AG04450 (cell line): ENCODE data around the gene NPVF. TPM values are rescaled to one million over a fixed set of nuclear protein-coding genes. Genes with fewer than 3 reads are reported as not detected.

Experiments used
- CTCF ChIA-PET: fragments of 300-600, 350-600 bp; formaldehyde crosslinking; extraction: SDS; loops from one replicate; lab custom pipeline; 2022; ENCODE audit warnings: antibody characterized with exemption, inconsistent platforms; lab: Charles Lee
- POLR2A ChIA-PET: fragments of 350-600 bp; formaldehyde crosslinking; extraction: SDS; loops from one replicate; lab custom pipeline; 2021; ENCODE audit warnings: antibody characterized with exemption, inconsistent platforms; lab: Yijun Ruan, JAX
- DNase-seq: peaks from one replicate; pipeline ENCODE4 v3.0.0-alpha.2; 2011; ENCODE audit warnings: low read depth, low spot score
- H3K27ac ChIP-seq: one replicate; pipeline ENCODE4 v1.5.1; 2012; ENCODE audit warnings: low read depth, low read length, control low read depth
- H3K27me3 ChIP-seq: one replicate; pipeline ENCODE4 v1.6.0; 2012; ENCODE audit warnings: low read length; ENCODE audit not compliant: control insufficient read depth, insufficient read depth
- H3K4me3 ChIP-seq: 2 replicates; pipeline ENCODE4 v1.5.1; 2011; ENCODE audit warnings: mild to moderate bottlenecking, low read depth, low read length, control low read depth
- H3K9me3 ChIP-seq: 2 replicates; pipeline ENCODE4 v1.5.1; 2012; ENCODE audit warnings: low read length; ENCODE audit not compliant: control insufficient read depth, insufficient read depth
- CTCF ChIP-seq: IDR thresholded peaks from 2 replicates; pipeline ENCODE4 v1.5.1; 2011; ENCODE audit warnings: low read depth, low read length, control low read depth, inconsistent platforms
- polyA plus RNA-seq: library from polyadenylated mRNA; depleted of rRNA; stranded (reverse); fragments of >200 nt; gene quantifications from 2 replicates; pipeline ENCODE4 v1.2.3, GENCODE V29; 2011

NPVF gene
- polyA plus RNA-seq, 1 experiment: not detected

- TF ChIP-seq CTCF: no peak
- Histone ChIP-seq H3K27me3 (peaks cover 4% of the 10 kb centered on the region), H3K9me3 (no peaks in the 10 kb centered on the region), H3K27ac (no peak overlapping the region), H3K4me3 (no peak overlapping the region)
- no peak for DNase-seq
- CTCF ChIA-PET: interaction anchor here (1.0 to 1.5 kb wide), 2 partner anchors 9 to 27 kb away, joined by 3 to 10 read pairs; no protein-coding TSS in a partner anchor
- POLR2A ChIA-PET: no interaction called here
These were observed 20.4 kb downstream of the NPVF start for GRCh38 chr7:25207887-25208286.

GRCh38 chr7:25206765-25207164 is 21.5 kb downstream of the NPVF start:
- Histone ChIP-seq H3K9me3 (no peaks in the 10 kb centered on the region), H3K27me3 (peaks cover 4% of the 10 kb centered on the region), H3K4me3 (no peak overlapping the region), H3K27ac (no peak overlapping the region)
- no peak for DNase-seq
- ChIA-PET POLR2A (no interaction called here), CTCF (interaction anchor here (2.1 kb wide), 1 partner anchor 10 kb away, joined by 17 read pairs; no protein-coding TSS in a partner anchor)
- no peak for TF ChIP-seq CTCF

- Histone ChIP-seq H3K27me3 (peaks cover 4% of the 10 kb centered on the region), H3K9me3 (no peaks in the 10 kb centered on the region), H3K4me3 (no peak overlapping the region), H3K27ac (no peak overlapping the region)
- POLR2A ChIA-PET: no interaction called here
- CTCF ChIA-PET: interaction anchor here (0.5 to 1.2 kb wide), 2 partner anchors 16 to 384 kb away, joined by 3 to 6 read pairs; a partner anchor contains a TSS
- DNase-seq: no peak
- TF ChIP-seq CTCF: no peak
These were observed 32.0 kb downstream of the NPVF start for GRCh38 chr7:25196132-25196896.

- no peak for TF ChIP-seq CTCF
- H3K4me3 ChIP-seq: no peak overlapping the region
- POLR2A ChIA-PET: no interaction called here
- DNase-seq: no peak
- CTCF ChIA-PET: no interaction called here
- H3K27me3 ChIP-seq: no peaks in the 10 kb centered on the region
- no peaks in the 10 kb centered on the region for H3K9me3 ChIP-seq
- H3K27ac ChIP-seq: no peak overlapping the region
These were observed 34.2 kb downstream of the NPVF start for GRCh38 chr7:25194036-25194435.

- TF ChIP-seq CTCF: no peak
- Histone ChIP-seq H3K27ac (no peak overlapping the region), H3K27me3 (peaks cover 2% of the 10 kb centered on the region), H3K9me3 (no peaks in the 10 kb centered on the region; the same call in 1 of the 2 replicates), H3K4me3 (no peak overlapping the region)
- ChIA-PET CTCF (interaction anchor here (5.0 kb wide), 1 partner anchor 12 kb away, joined by 35 read pairs; a partner anchor contains a TSS), POLR2A (no interaction called here)
- no peak for DNase-seq
These were observed 36.2 kb downstream of the NPVF start for GRCh38 chr7:25192043-25192442.
